Neural crest cell (in vitro differentiated cells): ENCODE measurements around the gene PEX6. TPM values are rescaled to one million over a fixed set of nuclear protein-coding genes. Genes with fewer than 3 reads are reported as not detected.
A peak's percentile ranks its signal among the peaks of the same experiment; 100 is the strongest.

Source experiments
- DNase-seq: peaks from one replicate; pipeline ENCODE4 v3.0.0; 2021; ENCODE audit warnings: low read depth, mixed read lengths, low spot score
- H3K27ac Mint-ChIP-seq: one replicate; pipeline ENCODE4 v1.8.0; 2021; ENCODE audit warnings: mild to moderate bottlenecking, mixed read lengths; ENCODE audit not compliant: unreplicated experiment
- H3K27me3 Mint-ChIP-seq: 2 replicates; pipeline ENCODE4 v1.8.0; 2021; ENCODE audit warnings: low read depth, mild to moderate bottlenecking, mixed read lengths
- H3K36me3 Mint-ChIP-seq: 2 replicates; pipeline ENCODE4 v1.8.0; 2021; ENCODE audit warnings: low read depth, mild to moderate bottlenecking, mixed read lengths
- H3K4me1 Mint-ChIP-seq: 2 replicates; pipeline ENCODE4 v1.8.0; 2021; ENCODE audit warnings: mixed read lengths
- H3K4me3 Mint-ChIP-seq: one replicate; pipeline ENCODE4 v1.8.0; 2021; ENCODE audit warnings: mild to moderate bottlenecking, mixed read lengths
- H3K9me3 Mint-ChIP-seq: 2 replicates; pipeline ENCODE4 v1.8.0; 2021; ENCODE audit warnings: mixed read lengths
- total RNA-seq: library from RNA; stranded (reverse); gene quantifications from 2 replicates; pipeline ENCODE4 v1.2.1, GENCODE V29; 2021
- TF ChIP-seq, protein P1 (sequence below): fragments of 200-600 bp; sonication (generic); conservative IDR thresholded peaks from 2 replicates; pipeline ENCODE4 v1.5.0; 2021; ENCODE audit warnings: antibody characterized with exemption, mild to moderate bottlenecking

PEX6 gene
- total RNA-seq, 1 donor from 2014 or later = 22.5 TPM

GRCh38 chr6:43014434-43014909, 35.5 kb upstream of the PEX6 start:
- no peak for DNase-seq
- H3K4me1 Mint-ChIP-seq = peaks cover 30% of the 10 kb centered on the region
- H3K9me3 Mint-ChIP-seq = no peaks in the 10 kb centered on the region
- H3K36me3 Mint-ChIP-seq = peaks cover 4% of the 10 kb centered on the region
- H3K27me3 Mint-ChIP-seq = no peaks in the 10 kb centered on the region
- peak overlapping the region; percentile 97 for H3K4me3 Mint-ChIP-seq
- TF ChIP-seq, protein P1, sequence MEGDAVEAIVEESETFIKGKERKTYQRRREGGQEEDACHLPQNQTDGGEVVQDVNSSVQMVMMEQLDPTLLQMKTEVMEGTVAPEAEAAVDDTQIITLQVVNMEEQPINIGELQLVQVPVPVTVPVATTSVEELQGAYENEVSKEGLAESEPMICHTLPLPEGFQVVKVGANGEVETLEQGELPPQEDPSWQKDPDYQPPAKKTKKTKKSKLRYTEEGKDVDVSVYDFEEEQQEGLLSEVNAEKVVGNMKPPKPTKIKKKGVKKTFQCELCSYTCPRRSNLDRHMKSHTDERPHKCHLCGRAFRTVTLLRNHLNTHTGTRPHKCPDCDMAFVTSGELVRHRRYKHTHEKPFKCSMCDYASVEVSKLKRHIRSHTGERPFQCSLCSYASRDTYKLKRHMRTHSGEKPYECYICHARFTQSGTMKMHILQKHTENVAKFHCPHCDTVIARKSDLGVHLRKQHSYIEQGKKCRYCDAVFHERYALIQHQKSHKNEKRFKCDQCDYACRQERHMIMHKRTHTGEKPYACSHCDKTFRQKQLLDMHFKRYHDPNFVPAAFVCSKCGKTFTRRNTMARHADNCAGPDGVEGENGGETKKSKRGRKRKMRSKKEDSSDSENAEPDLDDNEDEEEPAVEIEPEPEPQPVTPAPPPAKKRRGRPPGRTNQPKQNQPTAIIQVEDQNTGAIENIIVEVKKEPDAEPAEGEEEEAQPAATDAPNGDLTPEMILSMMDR = no peak
- H3K27ac Mint-ChIP-seq = peak overlapping the region; percentile 96

- H3K27me3 Mint-ChIP-seq = no peaks in the 10 kb centered on the region
- peaks cover under 1% of the 10 kb centered on the region for H3K36me3 Mint-ChIP-seq
- H3K4me1 Mint-ChIP-seq = peaks cover 30% of the 10 kb centered on the region
- peak within 1 kb of the TSS; percentile 97 for H3K4me3 Mint-ChIP-seq
- peak within 1 kb of the TSS; percentile 96 for H3K27ac Mint-ChIP-seq
- TF ChIP-seq, protein P1 = no peak
- DNase-seq = peak; percentile 96
- no peaks in the 10 kb centered on the region for H3K9me3 Mint-ChIP-seq
Observed at GRCh38 chr6:43013843-43014433, 35.0 kb upstream of the PEX6 start, which contains the start of the genes KLHDC3 and MEA1. Gene KLHDC3 (plus strand): TSS chr6:43014249. CDS start chr6:43017193, 2,944 bp downstream. Gene MEA1 (minus strand): TSS chr6:43013946. CDS start chr6:43013813, 133 bp downstream.

- no peak for DNase-seq
- H3K36me3 Mint-ChIP-seq = no peaks in the 10 kb centered on the region
- H3K9me3 Mint-ChIP-seq = no peaks in the 10 kb centered on the region
- H3K27me3 Mint-ChIP-seq = no peaks in the 10 kb centered on the region
- peak overlapping the region; percentile 97 for H3K4me3 Mint-ChIP-seq
- H3K27ac Mint-ChIP-seq = peak overlapping the region; percentile 87
- TF ChIP-seq, protein P1 = no peak
- H3K4me1 Mint-ChIP-seq = peaks cover 30% of the 10 kb centered on the region
Observed at GRCh38 chr6:43013097-43013842, 34.3 kb upstream of the PEX6 start.

- no peaks in the 10 kb centered on the region for H3K9me3 Mint-ChIP-seq
- H3K27me3 Mint-ChIP-seq = no peaks in the 10 kb centered on the region
- H3K4me3 Mint-ChIP-seq = peak overlapping the region; percentile 97
- no peak for DNase-seq
- peaks cover 30% of the 10 kb centered on the region for H3K4me1 Mint-ChIP-seq
- TF ChIP-seq, protein P1 = no peak
- H3K36me3 Mint-ChIP-seq = peaks cover 3% of the 10 kb centered on the region
- H3K27ac Mint-ChIP-seq = peak overlapping the region; percentile 59
Observed at GRCh38 chr6:43012364-43012763, 33.4 kb upstream of the PEX6 start.

DNA sequence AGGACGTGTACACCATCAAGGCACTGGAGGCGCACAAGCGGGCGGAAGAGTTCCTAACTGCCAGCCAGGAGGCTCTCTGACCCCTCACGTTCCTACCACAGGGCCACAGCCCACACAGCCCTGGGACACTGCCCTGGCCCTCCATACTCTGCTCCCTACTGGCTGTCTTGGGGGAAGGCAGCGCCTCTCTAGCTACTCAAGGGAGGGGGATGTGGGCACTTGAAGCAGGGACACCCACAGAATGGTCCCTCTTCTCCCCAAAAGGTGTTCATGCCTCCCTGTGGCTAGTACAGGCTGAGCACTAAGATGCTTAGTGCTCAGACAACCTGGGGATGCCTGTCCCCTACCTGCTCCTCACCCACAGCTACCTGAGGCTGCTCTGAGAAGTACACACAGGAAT, 32.2 kb upstream of the PEX6 start:
- peak overlapping the region; percentile 97 for H3K4me3 Mint-ChIP-seq
- H3K27ac Mint-ChIP-seq = no peak overlapping the region
- peaks cover 30% of the 10 kb centered on the region for H3K4me1 Mint-ChIP-seq
- H3K27me3 Mint-ChIP-seq = no peaks in the 10 kb centered on the region
- DNase-seq = no peak
- no peaks in the 10 kb centered on the region for H3K9me3 Mint-ChIP-seq
- peaks cover 4% of the 10 kb centered on the region for H3K36me3 Mint-ChIP-seq
- TF ChIP-seq, protein P1 = no peak
